Measurements from ENCODE around the gene RNF182. TPM values are rescaled to one million over a fixed set of nuclear protein-coding genes. Genes with fewer than 3 reads are reported as not detected.

RNF182 gene
- total and polyA plus RNA-seq, 2 donors (not counting 3 experiments of a cell fraction or from before 2014, with no cell fraction given): 0.43 to 0.93 TPM

- CTCF ChIA-PET: interaction anchor here (1.9 to 2.3 kb wide), 2 partner anchors 19 to 24 kb away, joined by 4 to 7 read pairs; no protein-coding TSS in a partner anchor
- FAIRE-seq (no peak), DNase-seq (ENCODE audit: low read depth, low spot score) (no peak)
- Histone ChIP-seq H3K4me2 (ENCODE audit: insufficient read depth, low read length) (no peak overlapping the region), H2AFZ (ENCODE audit: low read depth, low read length) (no peak overlapping the region), H3K9me1 (replicated peaks; ENCODE audit: control insufficient read depth, extremely low read depth, insufficient read depth, low read length) (no peaks in the 10 kb centered on the region), H3K27me3 (ENCODE audit: control insufficient read depth in 2 of 2, insufficient read depth in 2 of 2, low read length in 2 of 2) (peaks cover 0 to 20% of the 10 kb centered on the region in 2 experiments), H3K4me1 (ENCODE audit: control insufficient read depth, extremely low read depth, insufficient read depth, low read length) (peaks cover 8% of the 10 kb centered on the region), H4K20me1 (replicated peaks; ENCODE audit: control insufficient read depth, extremely low read depth, insufficient read depth, low read length) (no peaks in the 10 kb centered on the region), H3K36me3 (ENCODE audit: control insufficient read depth in 2 of 2, extremely low read depth in 1 of 2, insufficient read depth in 2 of 2, low read length in 2 of 2) (no peaks in the 10 kb centered on the region), H3K9me3 (replicated peaks; ENCODE audit: control insufficient read depth, insufficient read depth, low read length) (no peaks in the 10 kb centered on the region), H3K4me3 (replicated peaks in 1 of 3; ENCODE audit: insufficient read depth in 1 of 3, low read depth in 1 of 3, low read length in 3 of 3) (no peak overlapping the region), H3K27ac (ENCODE audit: insufficient read depth, low read depth, low read length) (no peak overlapping the region), H3K9ac (replicated peaks; ENCODE audit: extremely low read depth, insufficient read depth, low read length) (no peak overlapping the region), H3K79me2 (ENCODE audit: control insufficient read depth, insufficient read depth, low read length) (no peaks in the 10 kb centered on the region)
- intact Hi-C loops (cut with micrococcal nuclease) (no loop called here), dilution Hi-C loops (cut with MboI; ENCODE audit: extremely low pct_ligation_motif_present, low sequenced_read_pairs) (no loop called here)
- TF ChIP-seq CTCF (IDR thresholded peaks at IDR 0.05; ENCODE audit: extremely low read depth in 1 of 2, insufficient read depth in 1 of 2, low read depth in 1 of 2, low read length in 2 of 2): no peak
- TF ChIP-seq, protein P1, sequence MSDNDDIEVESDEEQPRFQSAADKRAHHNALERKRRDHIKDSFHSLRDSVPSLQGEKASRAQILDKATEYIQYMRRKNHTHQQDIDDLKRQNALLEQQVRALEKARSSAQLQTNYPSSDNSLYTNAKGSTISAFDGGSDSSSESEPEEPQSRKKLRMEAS (IDR thresholded peaks at IDR 0.05; ENCODE audit: insufficient read depth, insufficient read length): no peak
- no peak for TF ChIP-seq POLR2A (IDR thresholded peaks at IDR 0.05; ENCODE audit: low read depth, low read length)
- no peak for TF ChIP-seq JUN (IDR thresholded peaks at IDR 0.05; ENCODE audit: borderline replicate concordance, insufficient read depth, insufficient read length, low read depth)
- no peak for TF ChIP-seq FOS (IDR thresholded peaks at IDR 0.05; ENCODE audit: borderline replicate concordance, insufficient read depth, low read length)
- no peak for TF ChIP-seq MYC (IDR thresholded peaks at IDR 0.05; ENCODE audit: low read depth, low read length)
- POLR2A ChIA-PET: no interaction called here
- BruUV-seq (replicated peaks): no TSS peak
Measured at GRCh38 chr6:13932785-13933184, 8.0 kb downstream of the RNF182 start.

DNA sequence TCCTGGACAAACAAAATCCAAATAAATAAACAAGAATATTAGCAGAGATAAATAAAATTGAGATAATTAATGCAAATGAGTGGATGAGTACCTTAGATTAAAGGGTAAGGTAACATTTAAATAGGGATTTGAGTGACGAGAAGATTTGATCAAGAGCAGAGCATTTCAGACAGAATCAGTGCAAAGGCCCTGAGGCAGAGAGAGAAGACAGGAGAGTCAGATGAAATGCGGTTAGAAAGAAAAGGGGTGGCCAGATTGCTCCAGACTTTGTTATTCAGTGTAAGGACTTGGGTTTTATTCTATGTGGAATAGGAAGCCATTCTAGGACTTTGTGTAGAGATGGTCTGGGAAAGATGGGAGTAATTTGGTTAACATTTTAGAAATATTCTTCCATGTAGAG is 10.0 kb downstream of the RNF182 start:
- no peaks in the 10 kb centered on the region for H3K79me2 ChIP-seq (ENCODE audit: control insufficient read depth, insufficient read depth, low read length)
- no peaks in the 10 kb centered on the region for H4K20me1 ChIP-seq (replicated peaks; ENCODE audit: control insufficient read depth, extremely low read depth, insufficient read depth, low read length)
- no peak overlapping the region for H3K4me3 ChIP-seq (replicated peaks in 1 of 3; ENCODE audit: insufficient read depth in 1 of 3, low read depth in 1 of 3, low read length in 3 of 3)
- H3K27me3 ChIP-seq (ENCODE audit: control insufficient read depth in 2 of 2, insufficient read depth in 2 of 2, low read length in 2 of 2): peaks cover 0 to 10% of the 10 kb centered on the region in 2 experiments
- no peaks in the 10 kb centered on the region for H3K9me1 ChIP-seq (replicated peaks; ENCODE audit: control insufficient read depth, extremely low read depth, insufficient read depth, low read length)
- peaks cover 8% of the 10 kb centered on the region for H3K4me1 ChIP-seq (ENCODE audit: control insufficient read depth, extremely low read depth, insufficient read depth, low read length)
- no peaks in the 10 kb centered on the region for H3K36me3 ChIP-seq (ENCODE audit: control insufficient read depth in 2 of 2, extremely low read depth in 1 of 2, insufficient read depth in 2 of 2, low read length in 2 of 2)
- no TSS peak for BruUV-seq (replicated peaks)
- POLR2A ChIA-PET: no interaction called here
- dilution Hi-C loops (cut with MboI; ENCODE audit: extremely low pct_ligation_motif_present, low sequenced_read_pairs) (no loop called here), intact Hi-C loops (cut with micrococcal nuclease) (no loop called here)
- H3K27ac ChIP-seq (ENCODE audit: insufficient read depth, low read depth, low read length): no peak overlapping the region
- H3K4me2 ChIP-seq (ENCODE audit: insufficient read depth, low read length): no peak overlapping the region
- H3K9ac ChIP-seq (replicated peaks; ENCODE audit: extremely low read depth, insufficient read depth, low read length): no peak overlapping the region
- FAIRE-seq (no peak), DNase-seq (ENCODE audit: low read depth, low spot score) (no peak)
- no peak overlapping the region for H2AFZ ChIP-seq (ENCODE audit: low read depth, low read length)
- TF ChIP-seq JUN (IDR thresholded peaks at IDR 0.05; ENCODE audit: borderline replicate concordance, insufficient read depth, insufficient read length, low read depth) (no peak), MYC (IDR thresholded peaks at IDR 0.05; ENCODE audit: low read depth, low read length) (no peak), GATA2 (IDR thresholded peaks at IDR 0.05; ENCODE audit: insufficient read depth, insufficient read length, low read depth, low read length) (no peak), FOS (IDR thresholded peaks at IDR 0.05; ENCODE audit: borderline replicate concordance, insufficient read depth, low read length) (no peak), POLR2A (IDR thresholded peaks at IDR 0.05; ENCODE audit: low read depth, low read length) (no peak)
- TF ChIP-seq, protein P1 (IDR thresholded peaks at IDR 0.05; ENCODE audit: insufficient read depth, insufficient read length): no peak
- CTCF ChIA-PET: interaction anchor here (2.3 kb wide), 1 partner anchor 26 kb away, joined by 7 read pairs; no protein-coding TSS in a partner anchor
- H3K9me3 ChIP-seq (replicated peaks; ENCODE audit: control insufficient read depth, insufficient read depth, low read length): no peaks in the 10 kb centered on the region

Measured in endothelial cell of umbilical vein (primary cell).